Measurements from ENCODE around the gene DDX42. TPM values are rescaled to one million over a fixed set of nuclear protein-coding genes. Genes with fewer than 3 reads are reported as not detected.

Gene DDX42
- total and polyA plus RNA-seq, 7 donors = 30.7 to 136 (median 82.0) TPM

DNA sequence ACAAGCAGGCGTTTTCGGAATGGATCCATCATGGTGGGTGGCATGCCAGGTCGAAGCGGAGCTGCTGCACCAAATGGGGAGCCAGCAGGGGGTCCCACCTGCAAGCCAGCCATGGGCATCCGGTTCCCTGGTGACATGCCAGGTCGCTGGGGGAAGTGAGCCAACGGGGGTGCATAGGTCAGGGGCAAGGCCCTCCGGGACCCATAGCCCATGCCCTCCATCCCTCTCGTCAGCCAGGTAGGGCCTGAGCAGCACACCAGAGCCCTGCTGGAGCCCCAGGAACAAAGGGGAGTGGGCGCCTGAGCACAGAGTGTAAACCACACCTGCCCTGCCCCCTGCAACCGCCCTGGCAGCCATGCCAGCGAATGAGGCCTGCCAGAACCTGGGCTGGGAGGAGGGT lies 63.5 kb downstream of the DDX42 start:
- Histone ChIP-seq H3K4me1 (peaks cover under 1 to 67% (median 59%) of the 10 kb centered on the region in 4 donors), H3K27me3 (no peaks in the 10 kb centered on the region), H3K36me3 (peaks cover 20 to 50% (median 43%) of the 10 kb centered on the region in 4 donors), H3K4me3 (no peak overlapping the region), H3K27ac (peak overlapping the region; percentile 93 to 99 (median 96)), H3K9me3 (no peaks in the 10 kb centered on the region)
- intact Hi-C loops (cut with DNase I) = no loop called here
- TF ChIP-seq, protein P1, sequence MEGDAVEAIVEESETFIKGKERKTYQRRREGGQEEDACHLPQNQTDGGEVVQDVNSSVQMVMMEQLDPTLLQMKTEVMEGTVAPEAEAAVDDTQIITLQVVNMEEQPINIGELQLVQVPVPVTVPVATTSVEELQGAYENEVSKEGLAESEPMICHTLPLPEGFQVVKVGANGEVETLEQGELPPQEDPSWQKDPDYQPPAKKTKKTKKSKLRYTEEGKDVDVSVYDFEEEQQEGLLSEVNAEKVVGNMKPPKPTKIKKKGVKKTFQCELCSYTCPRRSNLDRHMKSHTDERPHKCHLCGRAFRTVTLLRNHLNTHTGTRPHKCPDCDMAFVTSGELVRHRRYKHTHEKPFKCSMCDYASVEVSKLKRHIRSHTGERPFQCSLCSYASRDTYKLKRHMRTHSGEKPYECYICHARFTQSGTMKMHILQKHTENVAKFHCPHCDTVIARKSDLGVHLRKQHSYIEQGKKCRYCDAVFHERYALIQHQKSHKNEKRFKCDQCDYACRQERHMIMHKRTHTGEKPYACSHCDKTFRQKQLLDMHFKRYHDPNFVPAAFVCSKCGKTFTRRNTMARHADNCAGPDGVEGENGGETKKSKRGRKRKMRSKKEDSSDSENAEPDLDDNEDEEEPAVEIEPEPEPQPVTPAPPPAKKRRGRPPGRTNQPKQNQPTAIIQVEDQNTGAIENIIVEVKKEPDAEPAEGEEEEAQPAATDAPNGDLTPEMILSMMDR (IDR thresholded peaks at IDR 0.05) = no peak
- TF ChIP-seq POLR2AphosphoS5 (IDR thresholded peaks at IDR 0.05) = no peak
- TF ChIP-seq POLR2A (IDR thresholded peaks at IDR 0.05) = no peak
- TF ChIP-seq EP300 (IDR thresholded peaks at IDR 0.05) = no peak
- no peak for DNase-seq
- 89 to 94% methylated on average over 12 of the region's 12 CpGs for WGBS, 2 donors

DNA sequence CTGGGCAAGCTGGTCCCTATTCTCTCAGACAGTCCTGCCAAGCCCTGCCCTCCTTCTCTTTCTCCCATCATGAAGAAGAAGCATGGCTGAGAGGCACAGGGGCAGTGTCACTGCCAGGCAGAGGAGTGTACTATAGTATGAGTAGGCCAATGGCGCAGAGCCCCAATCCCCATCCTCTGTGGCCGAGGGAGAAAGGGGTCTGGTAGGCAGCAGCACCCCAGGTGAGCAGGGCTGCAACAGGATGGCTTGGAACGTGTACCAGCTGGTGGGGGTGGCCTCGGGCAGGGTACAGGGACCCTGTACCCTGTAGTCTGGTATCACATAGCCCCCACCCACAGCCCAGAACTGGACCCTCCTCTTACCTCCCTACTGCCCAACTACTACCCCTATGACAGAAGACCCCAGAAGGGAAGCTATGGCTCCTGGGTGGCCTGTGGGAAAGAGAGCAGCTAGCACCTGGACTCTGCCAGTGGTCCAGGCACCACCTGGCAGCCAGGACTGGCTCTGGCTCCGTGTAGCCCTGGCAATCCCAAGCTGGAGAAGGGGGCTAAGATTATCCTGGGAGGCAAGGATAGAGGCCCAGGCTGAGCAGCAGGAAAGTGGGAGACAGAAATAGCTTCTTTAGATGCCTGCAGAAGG lies 64.1 kb downstream of the DDX42 start:
- H3K9me3 ChIP-seq = no peaks in the 10 kb centered on the region
- H3K27ac ChIP-seq = peak overlapping the region; percentile 93 to 99 (median 96)
- DNase-seq = no peak
- H3K4me3 ChIP-seq = peak overlapping the region in 3 of 4 donors; percentile 19 to 91 (median 20)
- no peaks in the 10 kb centered on the region for H3K27me3 ChIP-seq
- 82 to 86% methylated on average over 5 of the region's 5 CpGs for WGBS, 2 donors
- H3K36me3 ChIP-seq = peaks cover 14 to 44% (median 37%) of the 10 kb centered on the region in 4 donors
- intact Hi-C loops (cut with DNase I) = no loop called here
- TF ChIP-seq, protein P1 (IDR thresholded peaks at IDR 0.05) = no peak
- TF ChIP-seq EP300 (IDR thresholded peaks at IDR 0.05) (no peak), POLR2A (IDR thresholded peaks at IDR 0.05) (no peak), POLR2AphosphoS5 (IDR thresholded peaks at IDR 0.05) (no peak)
- peaks cover 3 to 67% (median 59%) of the 10 kb centered on the region in 4 donors for H3K4me1 ChIP-seq

DNA sequence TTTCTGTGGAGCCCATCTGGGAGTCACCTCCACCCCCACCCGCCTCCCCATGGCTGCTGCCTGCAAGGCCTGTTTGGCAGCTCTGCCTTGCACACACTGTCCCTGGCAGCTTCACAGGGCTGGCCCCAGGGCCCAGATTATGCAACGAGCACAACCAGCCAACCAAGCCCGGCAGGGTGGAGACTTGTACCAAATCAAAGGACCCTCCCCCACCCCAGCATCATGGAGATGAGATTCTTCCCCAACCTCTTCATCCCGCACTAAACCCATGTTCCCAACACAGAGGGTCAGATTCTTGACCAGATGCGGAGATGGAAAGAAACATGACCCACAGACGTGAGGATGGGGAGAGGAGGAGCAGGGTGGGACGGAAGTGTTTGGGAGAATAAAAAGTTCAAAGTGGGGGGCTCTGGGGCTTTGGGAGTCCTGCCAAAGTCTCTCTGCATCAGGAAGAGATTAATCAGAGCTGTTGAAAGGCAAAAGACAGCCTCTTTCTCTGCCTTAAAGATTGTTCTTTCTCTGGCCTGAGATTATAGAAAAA lies 64.7 kb downstream of the DDX42 start:
- TF ChIP-seq, protein P1 (IDR thresholded peaks at IDR 0.05) = no peak
- TF ChIP-seq EP300 (IDR thresholded peaks at IDR 0.05) = peak in 3 of 4 donors; percentile 35 to 91 (median 68)
- TF ChIP-seq POLR2A (IDR thresholded peaks at IDR 0.05) = peak in 1 of 2 donors; percentile 13
- TF ChIP-seq POLR2AphosphoS5 (IDR thresholded peaks at IDR 0.05) = peak; percentile 80 to 88 (median 86)
- Histone ChIP-seq H3K27me3 (no peaks in the 10 kb centered on the region), H3K4me3 (peak overlapping the region; percentile 11 to 91 (median 59)), H3K36me3 (peaks cover 8 to 37% (median 31%) of the 10 kb centered on the region in 4 donors), H3K27ac (peak overlapping the region; percentile 93 to 99 (median 96)), H3K4me1 (peaks cover 3 to 73% (median 63%) of the 10 kb centered on the region in 4 donors), H3K9me3 (no peaks in the 10 kb centered on the region)
- intact Hi-C loops (cut with DNase I) = no loop called here
- WGBS, 2 donors = 50 to 52% methylated on average over 7 of the region's 7 CpGs
- DNase-seq = peak; percentile 99

DNA sequence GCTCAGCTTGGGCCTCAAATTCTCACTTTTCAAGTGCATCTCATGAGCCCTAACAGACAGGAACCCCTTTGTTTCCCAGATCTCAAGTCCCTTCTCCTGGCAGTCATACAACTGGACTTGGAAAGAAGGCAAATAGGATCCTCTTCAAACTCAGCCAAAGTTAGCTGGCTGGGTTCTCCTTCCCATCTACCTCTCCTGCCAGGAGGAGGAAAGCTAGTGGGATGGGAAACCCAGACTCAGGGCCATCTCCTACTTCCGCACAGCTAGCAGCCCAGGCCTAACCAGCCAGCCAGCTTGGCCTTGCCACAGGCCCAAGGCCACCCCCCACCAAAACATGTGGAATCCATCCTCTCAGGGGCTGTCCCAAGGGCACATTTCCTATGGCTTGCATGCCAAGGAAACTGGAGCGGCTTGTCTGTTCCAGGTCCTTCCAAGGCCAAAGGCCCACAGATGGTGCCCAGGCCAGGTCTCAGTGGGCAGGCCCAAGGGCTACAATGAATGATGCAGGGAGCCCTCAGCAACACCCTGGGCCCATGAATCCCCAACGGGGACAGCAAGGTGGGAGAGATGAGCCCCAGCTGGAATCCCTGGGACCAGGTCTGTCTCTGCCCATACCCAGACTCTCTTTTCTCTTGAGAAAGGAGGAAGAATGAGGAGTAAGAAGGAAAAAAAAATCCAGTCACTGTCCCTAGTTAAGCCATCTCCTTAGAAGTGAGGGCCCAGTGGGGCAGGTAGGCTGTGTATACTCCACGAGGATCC lies 66.8 kb downstream of the DDX42 start:
- Histone ChIP-seq H3K27me3 (no peaks in the 10 kb centered on the region), H3K27ac (peak overlapping the region; percentile 93 to 99 (median 96)), H3K36me3 (peaks cover 0 to 17% (median 12%) of the 10 kb centered on the region in 4 donors), H3K9me3 (no peaks in the 10 kb centered on the region), H3K4me3 (peak overlapping the region; percentile 71 to 95 (median 91)), H3K4me1 (peaks cover 3 to 71% (median 64%) of the 10 kb centered on the region in 4 donors)
- TF ChIP-seq, protein P1 (IDR thresholded peaks at IDR 0.05) = no peak
- TF ChIP-seq POLR2AphosphoS5 (IDR thresholded peaks at IDR 0.05) (no peak), EP300 (IDR thresholded peaks at IDR 0.05) (no peak), POLR2A (IDR thresholded peaks at IDR 0.05) (no peak)
- WGBS, 2 donors = 62 to 66% methylated on average over 4 of the region's 4 CpGs
- intact Hi-C loops (cut with DNase I) = no loop called here
- DNase-seq = no peak
